Gastroesophageal sphincter (tissue), 3 donors: Measurements from ENCODE around the gene CACNA1C.

Experiments
- POLR2A ChIP-seq, 2 donors: fragments of 450-650 bp; IDR thresholded peaks; one replicate each; pipeline ENCODE4 v1.6.1; 2017; ENCODE audit warnings: antibody characterized with exemption in 2 of 2, mild to moderate bottlenecking in 2 of 2, moderate library complexity in 1 of 2
- POLR2AphosphoS5 ChIP-seq: sonication (generic); formaldehyde crosslinking; IDR thresholded peaks from one replicate; pipeline ENCODE4 v1.6.1; 2017; ENCODE audit warnings: antibody characterized with exemption
- TF ChIP-seq, protein P1 (sequence below), 4 experiments: fragments of 200-600 bp in 2 of 4; fragments of 450-650 bp in 2 of 4; sonication (generic) in 1 of 4; IDR thresholded peaks; one replicate each; pipeline ENCODE4 v1.5.1; 2017 to 2019; ENCODE audit warnings: antibody characterized with exemption in 4 of 4, mild to moderate bottlenecking in 2 of 4, moderate library complexity in 2 of 4

DNA sequence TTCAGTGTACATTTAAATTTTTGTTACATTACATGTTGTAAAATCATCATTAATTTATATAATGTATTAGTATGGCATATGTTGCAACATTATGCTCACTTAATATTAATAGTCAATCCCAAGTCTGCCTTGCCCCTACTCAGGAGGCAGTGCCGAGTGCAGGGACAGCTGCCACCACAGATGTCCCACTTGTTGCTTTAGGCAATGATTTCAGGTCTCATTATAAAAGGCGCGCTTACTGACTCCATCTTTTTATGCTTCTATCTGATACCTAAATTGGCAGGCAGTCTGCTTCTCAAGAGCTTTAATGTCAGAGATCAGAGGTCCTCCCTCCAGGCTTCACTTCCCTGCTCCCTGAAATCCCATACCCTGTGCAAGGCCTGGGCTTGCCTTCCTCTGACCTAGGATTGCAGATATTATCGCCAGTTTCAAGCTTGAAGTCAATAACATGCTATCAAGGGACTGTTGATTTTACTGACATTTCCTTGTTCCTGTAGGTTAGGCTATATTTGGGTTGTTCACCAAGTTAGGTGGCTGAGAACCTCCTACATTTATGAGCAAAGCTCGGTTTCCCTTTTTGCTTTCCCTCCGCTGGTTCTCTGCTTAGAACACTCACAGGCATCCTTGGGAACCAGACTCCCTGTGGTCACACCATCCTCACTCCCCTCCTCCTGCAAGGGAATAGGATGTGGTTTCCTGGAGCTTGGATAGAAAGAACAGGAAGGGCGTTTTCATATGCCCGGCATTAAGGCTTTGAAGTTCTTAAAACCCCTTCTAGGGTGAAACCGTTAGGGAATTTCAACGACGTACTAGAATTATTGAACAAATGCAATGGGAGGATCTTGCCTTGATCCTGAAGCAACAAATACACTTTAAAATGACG, 533.6 kb downstream of the CACNA1C start:
- TF ChIP-seq POLR2AphosphoS5: no peak
- no peak for TF ChIP-seq POLR2A (IDR thresholded peaks at IDR 0.05)
- TF ChIP-seq, protein P1, sequence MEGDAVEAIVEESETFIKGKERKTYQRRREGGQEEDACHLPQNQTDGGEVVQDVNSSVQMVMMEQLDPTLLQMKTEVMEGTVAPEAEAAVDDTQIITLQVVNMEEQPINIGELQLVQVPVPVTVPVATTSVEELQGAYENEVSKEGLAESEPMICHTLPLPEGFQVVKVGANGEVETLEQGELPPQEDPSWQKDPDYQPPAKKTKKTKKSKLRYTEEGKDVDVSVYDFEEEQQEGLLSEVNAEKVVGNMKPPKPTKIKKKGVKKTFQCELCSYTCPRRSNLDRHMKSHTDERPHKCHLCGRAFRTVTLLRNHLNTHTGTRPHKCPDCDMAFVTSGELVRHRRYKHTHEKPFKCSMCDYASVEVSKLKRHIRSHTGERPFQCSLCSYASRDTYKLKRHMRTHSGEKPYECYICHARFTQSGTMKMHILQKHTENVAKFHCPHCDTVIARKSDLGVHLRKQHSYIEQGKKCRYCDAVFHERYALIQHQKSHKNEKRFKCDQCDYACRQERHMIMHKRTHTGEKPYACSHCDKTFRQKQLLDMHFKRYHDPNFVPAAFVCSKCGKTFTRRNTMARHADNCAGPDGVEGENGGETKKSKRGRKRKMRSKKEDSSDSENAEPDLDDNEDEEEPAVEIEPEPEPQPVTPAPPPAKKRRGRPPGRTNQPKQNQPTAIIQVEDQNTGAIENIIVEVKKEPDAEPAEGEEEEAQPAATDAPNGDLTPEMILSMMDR (IDR thresholded peaks at IDR 0.05): no peak
